Measurements from ENCODE around the gene SPON1. TPM values are rescaled to one million over a fixed set of nuclear protein-coding genes. Genes with fewer than 3 reads are reported as not detected.

Gene SPON1
- total RNA-seq, 1 experiment from 2014 or later = not detected

- Histone ChIP-seq H3K27me3 (ENCODE audit: low read length) (0 out of 2 replicates have a peak, but pooled peaks cover 5% of the 10 kb centered on the region), H3K4me2 (ENCODE audit: low read length) (no peak overlapping the region), H3K9me3 (ENCODE audit: low read length) (no peaks in the 10 kb centered on the region), H2AFZ (ENCODE audit: low read length) (no peak overlapping the region), H4K20me1 (ENCODE audit: low read length) (no peaks in the 10 kb centered on the region), H3K27ac (ENCODE audit: low read length) (no peak overlapping the region), H3K9me2 (replicated peaks; ENCODE audit: low read length) (no peaks in the 10 kb centered on the region), H3K9ac (ENCODE audit: low read length) (no peak overlapping the region), H3K4me1 (ENCODE audit: insufficient read depth, low read length) (peaks cover 2% of the 10 kb centered on the region; the same call in 1 of the 2 replicates), H3K79me2 (ENCODE audit: low read length) (no peaks in the 10 kb centered on the region), H3F3A (ENCODE audit: low read length, unreplicated experiment) (no peaks in the 10 kb centered on the region), H3K36me3 (ENCODE audit: low read depth, low read length) (no peaks in the 10 kb centered on the region), H3K4me3 (ENCODE audit: low read length) (no peak overlapping the region)
- no TSS peak for BruUV-seq (replicated peaks)
- TF ChIP-seq CTCF (conservative IDR thresholded peaks at IDR 0.05; ENCODE audit: low read depth, low read length) = no peak
- no peak for TF ChIP-seq EZH2 (IDR thresholded peaks at IDR 0.05; ENCODE audit: low read length, unreplicated experiment)
- no peak for TF ChIP-seq EZH2phosphoT487 (IDR thresholded peaks at IDR 0.05; ENCODE audit: borderline replicate concordance, low read length)
- DNase-seq (no peak), ATAC-seq (no peak)
- intact Hi-C loops (cut with micrococcal nuclease) = no loop called here
- POLR2A ChIA-PET (ENCODE audit: unreplicated experiment) = no interaction called here
- CTCF ChIA-PET = no interaction called here
These were observed 134.1 kb downstream of the SPON1 start for GRCh38 chr11:14096606-14097005.

- Histone ChIP-seq H3K9me3 (ENCODE audit: low read length) (no peaks in the 10 kb centered on the region), H3K9me2 (replicated peaks; ENCODE audit: low read length) (no peaks in the 10 kb centered on the region), H3K79me2 (ENCODE audit: low read length) (no peaks in the 10 kb centered on the region), H3K9ac (ENCODE audit: low read length) (no peak overlapping the region), H3K27me3 (ENCODE audit: low read length) (0 out of 2 replicates have a peak, but pooled peaks cover 3% of the 10 kb centered on the region), H3K27ac (ENCODE audit: low read length) (no peak overlapping the region), H3K4me1 (ENCODE audit: insufficient read depth, low read length) (peaks cover 4% of the 10 kb centered on the region; the same call in 1 of the 2 replicates), H3K4me3 (ENCODE audit: low read length) (no peak overlapping the region), H2AFZ (ENCODE audit: low read length) (no peak overlapping the region), H3F3A (ENCODE audit: low read length, unreplicated experiment) (no peaks in the 10 kb centered on the region), H3K36me3 (ENCODE audit: low read depth, low read length) (no peaks in the 10 kb centered on the region), H3K4me2 (ENCODE audit: low read length) (no peak overlapping the region), H4K20me1 (ENCODE audit: low read length) (no peaks in the 10 kb centered on the region)
- ATAC-seq (peak; percentile 29; the same call in 1 of the 2 replicates), DNase-seq (no peak)
- POLR2A ChIA-PET (ENCODE audit: unreplicated experiment) = no interaction called here
- CTCF ChIA-PET = no interaction called here
- BruUV-seq (replicated peaks) = no TSS peak
- TF ChIP-seq EZH2 (IDR thresholded peaks at IDR 0.05; ENCODE audit: low read length, unreplicated experiment) (no peak), EZH2phosphoT487 (IDR thresholded peaks at IDR 0.05; ENCODE audit: borderline replicate concordance, low read length) (no peak), CTCF (conservative IDR thresholded peaks at IDR 0.05; ENCODE audit: low read depth, low read length) (no peak)
- intact Hi-C loops (cut with micrococcal nuclease) = no loop called here
These were observed 138.9 kb downstream of the SPON1 start for GRCh38 chr11:14101388-14101787.

GRCh38 chr11:14102766-14103165 is 140.2 kb downstream of the SPON1 start:
- no peaks in the 10 kb centered on the region for H3F3A ChIP-seq (ENCODE audit: low read length, unreplicated experiment)
- no peak overlapping the region for H3K27ac ChIP-seq (ENCODE audit: low read length)
- H3K9ac ChIP-seq (ENCODE audit: low read length) = no peak overlapping the region
- no peaks in the 10 kb centered on the region for H3K79me2 ChIP-seq (ENCODE audit: low read length)
- no peaks in the 10 kb centered on the region for H4K20me1 ChIP-seq (ENCODE audit: low read length)
- no peaks in the 10 kb centered on the region for H3K9me3 ChIP-seq (ENCODE audit: low read length)
- no peak for TF ChIP-seq EZH2phosphoT487 (IDR thresholded peaks at IDR 0.05; ENCODE audit: borderline replicate concordance, low read length)
- TF ChIP-seq EZH2 (IDR thresholded peaks at IDR 0.05; ENCODE audit: low read length, unreplicated experiment) = no peak
- CTCF ChIA-PET = no interaction called here
- no peaks in the 10 kb centered on the region for H3K9me2 ChIP-seq (replicated peaks; ENCODE audit: low read length)
- no peak for ATAC-seq
- POLR2A ChIA-PET (ENCODE audit: unreplicated experiment) = no interaction called here
- BruUV-seq (replicated peaks) = no TSS peak
- no peak overlapping the region for H2AFZ ChIP-seq (ENCODE audit: low read length)
- no peak for DNase-seq
- no peak overlapping the region for H3K4me2 ChIP-seq (ENCODE audit: low read length)
- intact Hi-C loops (cut with micrococcal nuclease) = no loop called here
- peaks cover 4% of the 10 kb centered on the region; the same call in 1 of the 2 replicates for H3K4me1 ChIP-seq (ENCODE audit: insufficient read depth, low read length)
- 0 out of 2 replicates have a peak, but pooled peaks cover 17% of the 10 kb centered on the region for H3K27me3 ChIP-seq (ENCODE audit: low read length)
- no peaks in the 10 kb centered on the region for H3K36me3 ChIP-seq (ENCODE audit: low read depth, low read length)
- no peak overlapping the region for H3K4me3 ChIP-seq (ENCODE audit: low read length)
